KBM-7 (cell line): ENCODE results near the gene PBX2.

ENCODE experiments used
- DNase-seq: peaks from one replicate; pipeline ENCODE4 v3.0.0-alpha.2; 2015
- in situ Hi-C: fragments of 300-500 bp; cut with MboI; formaldehyde crosslinking; loops from 2 replicates; pipeline ENCODE4 v1.14.3; 2020; ENCODE audit warnings: low sequenced_read_pairs, low pct_unique_long_range_greater_than_20kb, mixed read lengths

PBX2 gene

DNA sequence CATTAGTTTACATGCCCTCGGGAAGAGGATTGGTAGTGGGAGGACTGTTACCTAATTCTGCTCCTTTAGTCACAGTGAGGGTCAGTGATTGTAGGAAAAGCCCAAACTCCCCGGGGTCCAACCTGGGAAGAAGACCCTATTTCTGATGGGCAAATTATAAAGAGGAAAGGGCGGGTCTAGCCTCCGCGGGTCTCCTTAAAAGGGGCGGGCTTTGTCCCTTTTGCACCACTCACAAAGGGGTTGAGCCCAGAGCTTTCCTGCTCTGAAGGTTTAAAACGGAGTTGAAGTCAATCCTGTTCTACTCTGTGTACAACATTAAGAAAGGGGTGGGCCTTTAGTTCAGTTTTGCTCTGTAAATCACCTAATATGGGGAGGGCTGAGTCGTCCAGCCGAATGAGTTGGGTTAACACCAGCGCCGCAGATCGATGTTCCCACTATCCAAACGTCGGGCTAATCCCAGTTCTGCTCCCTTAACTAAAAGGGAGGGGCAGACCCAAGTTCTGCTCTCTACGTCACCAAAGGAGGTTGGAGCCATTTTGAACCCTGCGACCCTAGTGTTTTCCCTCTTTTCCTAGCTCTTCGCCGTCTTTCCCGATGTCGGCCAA is 12.7 kb downstream of the PBX2 start:
- no peak for DNase-seq
- in situ Hi-C loops: no loop called here

DNA sequence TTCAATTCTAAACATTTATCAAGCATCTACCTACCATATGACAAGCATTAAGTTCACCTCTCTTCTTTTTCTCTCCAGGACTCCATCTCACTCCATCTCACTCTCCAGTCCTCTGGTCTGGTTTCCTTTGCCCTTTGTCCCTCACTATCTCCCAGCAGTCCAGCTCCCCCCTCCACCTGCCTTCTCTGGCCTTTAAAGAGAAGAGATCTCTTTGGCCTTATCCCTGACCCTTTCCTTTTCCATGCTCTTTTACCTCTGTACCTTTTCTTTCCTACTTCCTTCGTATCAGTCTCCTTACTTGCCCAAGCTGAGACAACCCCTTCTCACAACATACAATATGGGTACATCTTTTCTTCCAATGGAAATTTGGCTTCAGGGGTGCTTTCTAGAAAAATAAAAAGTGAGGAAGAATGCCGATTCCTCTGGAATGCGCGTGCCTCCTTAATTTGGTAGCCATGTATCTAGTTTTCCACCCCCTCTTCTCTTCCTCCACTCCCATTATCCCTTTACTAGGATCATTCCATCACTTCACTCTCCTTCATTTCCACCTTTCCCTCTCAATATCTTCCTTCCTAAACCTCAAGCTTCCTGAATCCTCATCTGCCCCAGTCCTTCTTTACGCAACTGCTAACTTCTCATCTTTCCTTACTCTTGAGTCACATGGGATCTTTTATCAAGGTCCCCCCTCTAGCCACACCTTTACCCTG is 13.4 kb downstream of the PBX2 start:
- no peak for DNase-seq
- in situ Hi-C loops: no loop called here

DNA sequence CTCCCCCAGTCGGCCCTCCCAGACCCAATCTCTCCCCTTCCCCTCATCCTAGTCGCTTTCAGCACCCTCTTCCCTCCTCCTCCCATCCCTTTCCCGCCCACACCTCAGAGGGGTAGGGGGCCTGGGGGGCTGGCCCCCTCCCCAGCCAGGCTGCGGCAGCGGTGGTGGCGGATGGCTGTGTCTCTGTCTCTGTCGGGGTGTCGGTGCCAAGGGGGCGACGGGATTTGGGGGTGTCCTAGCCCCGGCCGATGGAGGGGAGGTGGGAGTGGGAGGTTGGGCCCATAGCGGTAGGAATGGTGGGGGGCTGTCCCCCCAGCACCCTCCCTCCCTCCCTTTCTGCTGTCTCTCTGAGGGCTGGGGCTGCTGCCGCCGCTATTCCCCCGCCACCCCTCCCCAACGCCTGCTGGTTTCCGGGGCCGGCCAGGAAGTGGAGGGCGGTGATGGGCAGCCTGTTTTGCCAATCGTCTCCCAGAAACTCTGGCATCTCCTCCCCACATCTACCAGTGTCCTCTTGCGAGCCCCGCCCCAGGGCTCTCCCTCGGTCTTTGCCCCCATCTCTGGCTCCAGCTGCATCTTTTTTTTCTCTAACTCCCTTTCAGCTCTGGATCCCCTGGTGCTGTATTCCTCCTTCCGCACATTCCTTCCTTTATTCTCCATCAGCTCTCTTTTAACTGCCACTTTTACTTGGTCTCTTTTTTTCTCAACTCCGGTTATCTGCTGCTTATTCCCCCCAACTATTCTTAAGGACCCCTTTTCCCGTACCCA is 14.1 kb downstream of the PBX2 start, which contains the start of gene AGPAT1:
TSS of gene AGPAT1 (minus strand) at position 374 of the 765 bp plus-strand sequence. CDS start 4,588 bp downstream, outside the sequence.
- DNase-seq: peak; percentile 98
- in situ Hi-C loops: no loop called here

DNA sequence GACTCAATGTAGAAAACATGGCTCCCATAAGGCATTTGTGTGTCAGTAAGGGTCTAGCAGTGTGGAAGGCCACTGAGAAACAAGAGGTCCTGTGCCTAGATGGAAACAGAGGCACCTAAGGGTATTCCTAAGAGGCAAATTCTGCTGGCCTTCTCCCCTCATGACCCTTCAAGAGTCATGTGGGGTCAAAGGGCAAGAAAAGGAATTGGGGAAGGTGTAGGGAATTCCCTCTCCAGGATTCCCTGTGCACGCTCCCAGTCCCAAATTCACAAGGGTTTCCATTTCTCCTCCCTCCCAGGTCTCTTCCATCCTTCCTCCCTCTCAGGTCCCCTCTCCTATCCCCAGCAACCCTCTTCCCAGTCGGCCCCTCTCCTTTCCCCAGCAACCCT is 14.7 kb downstream of the PBX2 start:
- in situ Hi-C loops: no loop called here
- no peak for DNase-seq

DNA sequence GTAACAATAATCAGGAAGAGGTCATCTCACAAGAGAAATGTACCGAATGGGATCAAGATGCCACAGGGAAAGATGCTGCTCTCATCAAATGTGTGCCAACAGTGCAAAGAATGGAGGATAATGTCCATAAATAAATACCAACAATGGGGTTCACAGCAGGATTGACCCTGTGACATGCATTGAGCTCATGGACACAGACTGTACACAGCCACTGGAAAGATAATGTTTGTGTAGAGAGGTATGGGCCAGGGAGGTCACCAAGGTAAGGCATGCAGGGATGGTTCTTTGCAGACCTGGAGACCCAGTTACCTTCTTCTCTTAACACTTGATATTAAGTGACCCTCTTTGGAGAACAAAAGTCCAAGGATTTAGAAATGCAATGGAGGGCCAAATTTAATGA is 15.6 kb downstream of the PBX2 start:
- in situ Hi-C loops: no loop called here
- DNase-seq: no peak

DNA sequence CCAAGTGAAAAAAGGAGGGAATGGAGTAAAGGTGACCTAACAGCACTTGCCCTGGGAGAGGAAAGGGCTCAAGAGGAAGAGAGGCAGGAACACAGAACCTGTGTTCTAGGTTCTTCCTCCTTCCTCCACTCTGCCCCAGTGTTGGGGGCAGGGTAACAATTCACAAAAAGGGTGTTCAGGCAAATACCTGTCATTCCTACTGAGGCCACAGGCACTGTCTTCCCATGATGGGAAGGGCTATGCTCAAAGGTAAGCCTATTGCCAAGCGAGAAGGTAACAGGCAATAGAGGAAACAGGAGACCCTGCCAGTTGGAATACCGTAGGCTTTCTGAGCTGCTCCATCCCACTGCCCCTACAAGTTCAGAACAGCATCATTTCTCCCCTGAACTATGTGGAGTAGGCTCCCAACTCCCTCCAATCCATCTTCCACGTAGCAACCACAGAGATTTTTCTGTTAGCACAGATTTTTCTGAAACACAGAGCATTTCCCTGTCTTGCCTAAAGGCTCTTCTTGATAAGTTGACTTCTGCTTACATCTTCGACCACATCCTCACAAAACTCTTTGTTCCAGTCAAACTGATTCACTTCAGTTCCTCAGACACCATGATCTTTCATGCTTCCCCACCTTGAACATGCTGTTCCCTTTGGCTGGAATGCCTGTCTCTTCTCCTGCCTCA is 16.8 kb downstream of the PBX2 start:
- DNase-seq: no peak
- in situ Hi-C loops: no loop called here

DNA sequence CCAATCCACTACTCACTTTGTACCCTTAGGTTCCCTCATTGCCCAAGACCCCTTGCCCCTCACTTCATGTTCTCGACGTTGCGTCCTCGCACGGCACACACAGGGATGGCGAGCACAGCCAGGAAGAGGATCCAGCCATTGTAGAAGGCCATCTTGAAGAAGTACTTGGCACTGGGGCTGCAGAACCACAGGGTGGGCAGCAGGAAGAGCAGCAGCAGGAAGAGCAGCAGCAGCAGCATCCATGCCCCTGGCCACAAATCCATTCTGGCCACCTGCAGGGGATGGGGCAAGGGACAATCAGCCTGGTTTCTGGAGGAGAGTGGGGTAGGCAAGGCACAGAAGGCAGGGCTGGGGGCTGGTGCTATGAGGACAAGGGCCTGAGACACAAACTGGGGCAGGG is 18.8 kb downstream of the PBX2 start:
- no peak for DNase-seq
- in situ Hi-C loops: no loop called here

DNA sequence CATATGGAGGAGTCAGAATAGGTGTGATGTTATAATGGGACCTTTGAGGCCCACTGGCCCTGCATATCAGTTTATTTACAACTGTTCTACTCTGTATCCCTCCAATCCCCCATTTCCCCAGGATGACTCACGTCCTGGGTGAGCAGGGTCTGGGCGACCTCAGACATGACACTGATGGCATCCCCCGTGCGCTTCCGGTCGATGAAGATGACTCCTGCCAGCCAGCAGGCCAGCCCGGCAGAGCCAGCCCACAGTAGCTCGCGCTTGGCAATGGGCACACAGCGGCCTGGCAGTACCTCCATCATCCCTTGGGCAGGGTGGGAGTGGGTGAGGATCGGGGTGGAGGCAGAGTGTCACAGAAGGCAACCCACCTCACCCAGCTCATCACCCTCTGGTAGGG is 19.7 kb downstream of the PBX2 start:
- in situ Hi-C loops: no loop called here

DNA sequence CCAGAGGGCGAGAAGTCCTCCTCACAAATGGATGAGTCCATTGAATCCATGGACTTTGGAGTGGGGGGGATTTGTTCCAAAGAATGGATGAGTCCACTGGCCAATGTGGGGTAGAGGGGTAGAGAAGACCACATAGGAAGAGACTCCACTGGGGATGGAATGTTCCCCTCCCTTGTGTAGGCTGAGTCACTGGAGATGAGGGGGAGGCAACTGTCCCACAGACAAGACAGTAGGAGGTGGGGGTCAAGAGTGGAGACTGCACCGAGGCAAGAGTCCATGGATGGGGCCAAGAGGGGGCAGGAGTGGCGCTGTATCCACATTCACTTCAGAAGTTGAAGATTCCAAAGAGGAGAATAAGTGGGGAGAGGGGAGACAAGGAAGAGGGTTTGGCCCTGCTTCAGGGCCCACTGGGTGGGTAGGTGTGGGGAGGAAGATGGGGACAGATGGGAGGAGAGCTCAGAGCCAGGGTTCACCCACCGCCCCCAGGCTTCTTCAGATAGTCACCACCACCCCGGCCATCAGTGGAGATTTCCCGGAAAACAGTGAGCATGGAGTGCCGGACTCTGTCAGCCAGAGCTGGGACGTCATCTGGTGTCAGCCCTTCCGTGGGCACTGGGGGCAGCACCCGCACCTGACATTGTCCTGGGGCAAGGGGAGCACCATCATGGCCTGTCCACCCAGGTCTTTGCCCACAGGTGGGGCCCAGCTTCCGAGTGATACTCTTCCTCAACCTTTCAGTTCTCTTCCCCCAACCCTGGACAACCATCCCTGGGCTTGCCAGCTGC is 21.0 kb downstream of the PBX2 start:
- in situ Hi-C loops: no loop called here
- DNase-seq: no peak

More for the DNA sequence above, 19.7 kb downstream of the PBX2 start:
- DNase-seq: no peak

DNA sequence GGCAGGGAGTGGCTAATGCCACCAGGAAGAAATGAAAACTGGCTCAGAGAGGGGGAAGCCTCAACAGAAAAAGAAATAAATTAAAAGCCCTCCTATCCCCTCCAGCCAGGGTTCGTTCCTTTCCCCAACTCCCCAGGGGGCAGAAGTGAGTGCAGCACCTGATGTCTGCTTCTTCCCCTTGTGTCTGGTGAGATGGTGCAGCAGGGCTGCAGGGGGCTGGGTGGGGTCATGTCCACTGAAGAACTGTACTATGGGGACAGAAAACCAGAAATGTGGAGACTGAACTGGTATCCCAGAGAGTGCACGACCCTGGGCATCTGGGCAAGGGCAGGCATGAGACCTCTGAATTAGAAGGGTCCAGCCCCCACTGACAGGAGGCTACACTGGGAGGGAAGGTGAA is 21.7 kb downstream of the PBX2 start:
- DNase-seq: no peak
- in situ Hi-C loops: no loop called here

DNA sequence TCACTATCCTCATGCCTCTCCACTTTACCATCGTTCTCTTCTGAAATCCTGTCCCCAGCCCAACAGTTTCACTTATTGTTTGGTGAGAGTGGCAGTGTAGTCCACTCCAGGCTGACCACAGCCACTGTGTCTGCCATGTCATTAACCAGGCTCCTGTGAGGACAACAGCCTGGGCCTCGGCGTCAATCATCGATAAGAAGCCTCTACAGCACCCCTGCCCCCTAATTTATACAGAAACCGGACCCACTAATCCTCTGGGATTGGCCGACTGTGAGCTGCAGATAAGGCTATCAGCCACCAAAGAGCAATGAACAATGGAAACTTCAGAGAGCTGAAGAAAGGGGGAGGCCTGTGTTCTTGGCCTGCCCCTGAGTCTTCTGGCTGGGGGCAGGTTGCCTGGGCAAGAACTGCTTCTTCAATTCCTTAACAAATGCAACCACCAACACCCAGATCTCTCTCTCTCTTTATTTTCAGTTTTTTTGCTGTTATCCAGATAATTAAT is 22.2 kb downstream of the PBX2 start:
- DNase-seq: no peak
- in situ Hi-C loops: no loop called here

DNA sequence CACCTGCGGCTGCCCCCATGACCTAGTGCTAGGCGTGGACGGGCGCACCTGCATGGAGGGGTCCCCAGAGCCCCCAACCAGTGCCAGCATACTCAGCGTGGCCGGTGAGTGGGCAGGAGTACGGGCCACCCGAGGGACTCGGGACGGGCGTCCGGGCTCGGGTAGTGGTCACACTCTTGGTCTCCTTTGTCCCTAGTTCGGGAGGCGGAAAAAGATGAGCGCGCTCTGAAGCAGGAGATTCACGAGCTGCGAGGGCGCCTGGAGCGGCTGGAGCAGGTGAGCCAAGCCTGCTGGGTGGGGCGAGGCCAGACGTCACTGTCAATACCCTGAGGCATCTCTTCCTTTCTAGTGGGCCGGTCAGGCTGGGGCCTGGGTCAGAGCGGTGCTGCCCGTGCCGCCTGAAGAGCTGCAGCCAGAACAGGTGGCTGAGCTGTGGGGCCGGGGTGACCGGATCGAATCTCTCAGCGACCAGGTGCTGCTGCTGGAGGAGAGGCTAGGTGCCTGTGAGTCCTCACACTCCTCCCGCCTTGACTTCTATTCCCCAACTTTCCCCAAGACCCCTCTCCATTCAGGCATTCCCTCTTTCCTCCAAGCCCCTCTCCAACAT is 22.7 kb downstream of the PBX2 start:
- no peak for DNase-seq

DNA sequence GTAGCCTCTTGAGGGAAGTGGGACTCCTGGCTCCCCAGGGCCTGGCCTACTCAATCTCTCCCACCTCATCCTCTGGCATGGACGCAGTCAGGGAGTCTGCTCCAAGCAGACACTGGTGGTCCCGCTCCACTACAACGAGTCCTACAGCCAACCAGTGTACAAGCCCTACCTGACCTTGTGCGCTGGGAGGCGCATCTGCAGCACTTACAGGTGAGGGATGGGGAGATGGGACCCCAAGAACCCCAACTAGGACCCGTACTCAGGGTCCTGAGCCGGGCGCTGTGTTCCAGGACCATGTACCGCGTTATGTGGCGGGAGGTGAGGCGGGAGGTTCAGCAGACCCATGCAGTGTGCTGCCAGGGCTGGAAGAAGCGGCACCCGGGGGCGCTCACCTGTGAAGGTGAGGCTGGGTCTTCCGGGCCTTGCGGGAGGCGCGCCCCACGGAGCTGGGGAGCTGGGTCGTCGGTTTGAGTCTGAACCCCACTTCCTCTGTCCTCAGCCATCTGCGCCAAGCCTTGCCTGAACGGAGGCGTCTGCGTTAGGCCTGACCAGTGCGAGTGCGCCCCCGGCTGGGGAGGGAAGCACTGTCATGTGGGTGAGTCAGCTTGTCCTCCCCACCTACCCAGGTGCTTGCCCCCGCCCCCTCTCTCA is 23.5 kb downstream of the PBX2 start:
- DNase-seq: no peak
- in situ Hi-C loops: no loop called here

More for the DNA sequence above, 22.7 kb downstream of the PBX2 start:
- in situ Hi-C loops: no loop called here

DNA sequence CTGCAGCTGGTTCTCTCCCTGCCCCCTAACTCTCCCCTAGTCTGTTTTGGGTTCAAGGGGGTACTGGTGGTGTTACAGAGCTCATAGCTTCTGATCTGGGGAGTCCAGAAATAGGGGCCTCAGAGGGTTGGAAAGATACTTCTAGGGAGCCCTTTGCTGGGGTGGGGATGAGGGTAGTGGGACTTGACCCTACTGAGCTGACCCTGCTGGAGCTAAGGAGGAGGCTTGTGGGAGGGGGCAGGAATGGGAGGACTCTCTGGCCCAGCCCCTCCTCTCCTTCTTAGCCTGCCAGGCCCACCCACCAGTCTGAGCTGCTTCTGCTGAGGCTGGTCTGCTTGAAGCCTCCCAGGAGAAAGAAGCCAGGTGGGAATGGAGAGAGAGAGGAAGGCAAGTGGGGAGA is 25.7 kb downstream of the PBX2 start, which contains the start of gene EGFL8:
TSS of gene EGFL8 (plus strand) at position 301 of the 400 bp plus-strand sequence. CDS start 1,571 bp downstream, outside the sequence.
- DNase-seq: no peak
- in situ Hi-C loops: no loop called here

DNA sequence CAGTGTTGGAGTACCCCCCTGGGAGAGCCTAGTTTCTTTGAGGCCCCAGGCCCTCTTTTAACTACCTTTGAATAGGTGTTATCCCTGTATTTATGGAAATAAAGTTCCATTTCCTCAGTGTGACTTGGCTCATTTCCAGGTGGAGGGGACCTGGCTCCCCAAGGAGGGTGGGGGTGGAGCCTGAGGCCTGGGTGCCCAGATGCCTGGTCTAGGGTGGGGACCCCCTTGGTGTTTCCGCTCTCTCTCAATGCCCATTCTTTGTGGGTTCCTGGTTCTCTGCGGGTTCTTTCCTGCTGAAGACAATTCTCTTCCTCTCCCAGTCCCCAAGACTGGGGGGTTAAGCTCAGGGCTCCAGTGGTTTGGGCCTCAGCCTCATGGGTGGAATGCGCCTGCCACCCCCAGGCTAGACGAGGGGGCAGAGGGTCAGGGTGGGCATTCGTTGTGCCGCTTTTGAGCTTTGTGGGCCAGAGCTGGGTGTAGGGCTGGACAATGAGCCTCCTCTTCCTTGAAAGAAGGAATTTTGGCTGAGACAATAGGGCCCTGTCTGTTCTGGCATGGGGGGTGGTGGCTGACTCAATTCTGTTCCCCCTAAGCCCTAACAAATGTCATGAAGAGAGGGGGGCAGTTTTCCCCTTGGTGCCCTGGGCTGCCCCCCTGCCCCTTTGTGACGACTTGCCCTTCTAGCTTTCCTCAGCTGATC is 26.3 kb downstream of the PBX2 start:
- in situ Hi-C loops: no loop called here
- DNase-seq: no peak

DNA sequence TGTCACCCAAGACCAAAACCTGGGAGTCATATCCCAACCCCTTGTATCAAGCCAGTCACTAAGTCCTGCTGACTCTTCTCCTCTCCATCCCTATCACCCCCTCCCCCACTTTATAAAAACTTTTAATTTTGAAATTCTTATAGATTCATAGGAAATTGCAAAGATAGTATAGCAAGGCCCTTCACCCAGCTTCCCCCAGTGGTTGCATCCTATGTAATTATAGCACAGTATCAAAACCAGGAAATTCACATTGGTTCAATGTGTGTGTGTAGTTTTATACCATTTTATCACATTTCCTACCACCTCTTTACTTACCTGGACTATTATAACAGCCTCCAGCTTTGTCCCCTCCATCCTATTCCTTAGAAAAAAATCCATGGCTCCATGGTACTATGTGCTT is 31.9 kb downstream of the PBX2 start:
- DNase-seq: no peak
- in situ Hi-C loops: no loop called here

DNA sequence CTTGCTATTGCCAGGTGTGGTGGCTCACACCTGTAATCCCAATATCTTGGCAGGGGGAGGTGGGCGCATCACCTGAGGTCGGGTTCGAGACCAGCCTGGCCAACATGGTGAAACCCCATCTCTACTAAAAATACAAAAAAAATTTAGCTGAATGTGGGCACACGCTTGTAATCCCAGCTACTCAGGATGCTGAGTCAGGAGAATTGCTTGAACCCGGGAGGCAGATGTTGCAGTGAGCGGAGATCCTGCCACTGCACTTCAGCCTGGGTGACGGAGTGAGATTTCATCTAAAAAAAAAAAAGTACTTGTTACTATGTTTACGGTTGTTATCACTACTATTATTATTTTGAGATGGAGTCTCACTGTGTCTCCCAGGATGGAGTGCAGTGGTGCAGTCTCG is 33.1 kb downstream of the PBX2 start:
- no peak for DNase-seq
- in situ Hi-C loops: no loop called here
